Inferior parietal cortex (tissue), 1 donor: ENCODE measurements around the gene PSD2.

Experiments used
- DNase-seq: peaks from one replicate; pipeline ENCODE4 v3.0.0-alpha.2; 2016; ENCODE audit errors: extremely low spot score

The PSD2 gene

DNA sequence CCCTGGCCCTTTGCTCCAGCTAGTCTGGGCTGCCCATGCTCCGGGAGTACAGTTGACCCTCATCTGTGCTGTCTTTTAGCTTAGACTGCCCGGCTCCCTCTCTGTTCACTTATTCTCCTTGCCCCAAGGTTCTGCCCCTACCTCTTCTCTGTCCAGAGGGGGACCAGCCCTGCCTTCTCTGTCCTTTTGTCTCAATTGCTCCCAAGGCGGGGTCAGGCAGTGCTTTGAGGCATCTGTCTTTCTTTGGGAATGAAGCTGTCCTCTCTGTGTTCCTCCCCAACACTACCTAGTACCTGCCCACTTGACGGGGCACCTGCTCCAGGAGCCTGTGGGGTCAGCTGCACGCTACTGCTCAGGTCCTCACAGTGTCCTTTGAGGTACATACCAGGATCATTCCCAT, 59.3 kb downstream of the PSD2 start:
- DNase-seq = no peak

DNA sequence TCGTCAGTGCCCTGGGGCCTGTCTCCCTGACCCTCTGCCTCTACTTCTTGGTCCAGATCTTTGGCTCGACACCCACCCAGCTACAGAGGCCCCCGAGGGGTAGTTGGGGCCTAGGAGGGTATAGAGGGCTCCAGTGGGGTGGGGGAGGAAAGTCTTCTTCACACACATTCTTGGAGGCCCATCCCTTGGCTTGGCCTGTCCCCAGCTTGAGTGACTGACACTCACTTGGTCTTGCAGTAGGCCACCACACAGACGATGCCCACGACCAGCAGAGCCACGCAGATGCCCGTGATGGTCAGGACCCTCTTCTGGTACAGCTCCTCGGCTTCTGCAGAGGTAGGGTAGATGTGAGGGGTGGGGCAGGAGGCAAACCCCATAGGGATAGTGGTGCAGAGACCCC, 59.8 kb downstream of the PSD2 start:
- no peak for DNase-seq

DNA sequence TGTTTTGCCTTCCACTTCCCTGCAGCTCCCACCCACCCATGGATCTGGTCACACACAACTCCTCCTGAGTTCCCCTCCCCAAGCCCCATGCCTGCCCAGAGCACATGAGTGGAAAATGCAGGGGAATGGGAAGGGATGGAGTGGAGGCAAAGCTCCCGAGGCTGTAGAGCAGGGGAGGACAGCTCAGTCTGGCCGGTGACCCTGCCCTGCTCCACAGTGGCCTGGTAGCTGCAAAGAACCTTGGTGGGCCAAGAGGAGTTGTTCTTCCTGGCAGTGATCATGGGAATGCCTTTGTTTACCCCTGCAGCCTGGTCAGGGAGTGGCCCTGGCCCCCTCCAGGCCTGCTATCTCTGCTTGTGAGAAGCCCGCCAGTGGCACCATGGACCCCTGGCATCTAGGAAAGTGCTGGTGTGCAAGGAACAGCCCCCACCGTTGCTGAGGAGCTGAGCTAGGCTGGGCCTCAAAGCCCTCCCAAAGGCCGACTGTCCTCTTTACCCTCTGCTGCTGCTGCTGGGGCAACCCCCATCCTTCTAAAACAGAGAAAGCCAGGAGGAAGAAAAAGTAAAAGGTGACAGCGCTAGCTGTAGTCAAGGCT, 60.4 kb downstream of the PSD2 start:
- no peak for DNase-seq

DNA sequence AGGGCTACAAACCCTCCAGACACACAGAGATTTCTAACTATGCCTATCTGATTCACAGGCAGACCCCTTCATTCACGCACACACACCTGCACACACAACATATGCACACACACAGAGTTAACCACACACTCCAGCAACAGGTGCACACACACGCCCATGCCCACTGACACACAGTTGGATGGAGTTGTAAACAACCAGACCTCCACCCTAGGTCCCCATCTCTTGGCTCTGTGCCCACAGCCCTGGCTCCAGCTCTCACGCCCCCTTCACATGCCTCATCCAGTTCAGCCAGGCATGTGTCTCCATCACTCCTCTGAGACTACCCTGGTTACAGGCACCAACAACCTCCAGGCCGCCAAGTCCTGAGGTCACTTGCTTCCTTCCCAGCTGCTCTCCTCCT, 61.1 kb downstream of the PSD2 start:
- no peak for DNase-seq

GRCh38 chr5:139859013-139859412, 63.4 kb downstream of the PSD2 start:
- DNase-seq = no peak

- no peak for DNase-seq
Observed at GRCh38 chr5:139861021-139861888, 65.6 kb downstream of the PSD2 start.

- no peak for DNase-seq
Observed at GRCh38 chr5:139861889-139862207, 66.2 kb downstream of the PSD2 start.

DNA sequence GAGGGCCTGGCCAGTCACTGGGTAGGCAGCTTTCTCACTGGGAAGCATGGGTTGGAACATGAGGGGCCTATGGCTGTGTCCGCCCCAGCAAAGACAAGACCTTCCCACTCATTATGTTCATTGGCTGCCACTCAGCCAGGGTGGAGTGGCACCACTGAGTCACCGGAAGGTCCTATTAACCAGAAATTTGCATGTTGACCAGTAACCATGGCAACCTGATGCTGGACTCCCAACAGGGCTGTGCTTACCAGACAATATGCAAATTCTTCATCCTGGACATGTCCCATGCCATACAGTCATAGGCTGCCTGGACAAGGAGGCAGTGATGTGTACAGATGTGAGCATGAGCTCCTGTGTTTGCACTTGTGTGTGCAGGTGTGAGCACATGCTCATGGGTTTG, 66.7 kb downstream of the PSD2 start:
- no peak for DNase-seq

- DNase-seq = no peak
Observed at GRCh38 chr5:139862803-139863202, 67.2 kb downstream of the PSD2 start.

DNA sequence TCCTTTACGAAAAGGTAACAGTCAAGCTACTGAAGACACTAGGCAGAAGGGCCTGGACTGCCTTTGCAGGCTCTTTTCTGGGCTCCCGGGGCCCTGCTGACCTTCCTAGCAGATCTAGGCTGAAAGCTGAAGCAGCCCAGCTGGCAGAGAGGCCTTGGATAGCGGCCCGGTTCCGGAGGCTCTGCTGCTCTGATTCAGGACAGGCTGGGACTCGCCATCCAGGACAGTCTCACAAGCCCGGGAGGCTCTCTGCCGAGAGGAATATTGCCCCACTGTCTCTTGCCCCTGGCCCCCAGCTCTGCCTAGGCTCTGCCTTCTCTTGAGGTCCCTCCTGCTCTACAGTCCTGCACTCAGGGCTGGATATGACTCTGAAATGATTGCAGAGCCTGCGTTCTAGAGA, 67.8 kb downstream of the PSD2 start:
- DNase-seq = peak; percentile 49

- DNase-seq = peak; percentile 85
Observed at GRCh38 chr5:139863855-139864558, 68.4 kb downstream of the PSD2 start.

GRCh38 chr5:139864716-139865483, 69.3 kb downstream of the PSD2 start:
- DNase-seq = no peak

DNA sequence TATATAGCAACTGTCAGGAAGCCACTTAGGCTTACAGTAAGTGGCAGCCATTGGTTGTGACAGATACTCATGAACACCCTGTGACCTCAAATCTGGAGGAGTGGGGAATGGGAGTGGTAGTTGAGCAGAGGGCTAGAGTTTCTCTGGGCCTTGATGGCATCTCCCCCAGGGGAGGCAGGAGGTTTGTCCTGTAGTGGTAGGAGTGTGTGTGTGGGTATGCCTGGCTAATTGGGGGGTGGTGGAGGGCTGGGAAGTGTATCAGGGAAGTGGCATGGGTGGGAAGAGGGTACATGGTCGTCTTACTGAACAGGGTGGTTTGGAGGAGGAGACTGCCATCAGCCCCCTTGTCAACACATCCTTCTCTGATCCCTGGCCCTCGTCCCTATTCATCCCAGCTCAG, 71.5 kb downstream of the PSD2 start:
- DNase-seq = no peak

- DNase-seq = no peak
Observed at GRCh38 chr5:139867581-139867980, 72.0 kb downstream of the PSD2 start.

DNA sequence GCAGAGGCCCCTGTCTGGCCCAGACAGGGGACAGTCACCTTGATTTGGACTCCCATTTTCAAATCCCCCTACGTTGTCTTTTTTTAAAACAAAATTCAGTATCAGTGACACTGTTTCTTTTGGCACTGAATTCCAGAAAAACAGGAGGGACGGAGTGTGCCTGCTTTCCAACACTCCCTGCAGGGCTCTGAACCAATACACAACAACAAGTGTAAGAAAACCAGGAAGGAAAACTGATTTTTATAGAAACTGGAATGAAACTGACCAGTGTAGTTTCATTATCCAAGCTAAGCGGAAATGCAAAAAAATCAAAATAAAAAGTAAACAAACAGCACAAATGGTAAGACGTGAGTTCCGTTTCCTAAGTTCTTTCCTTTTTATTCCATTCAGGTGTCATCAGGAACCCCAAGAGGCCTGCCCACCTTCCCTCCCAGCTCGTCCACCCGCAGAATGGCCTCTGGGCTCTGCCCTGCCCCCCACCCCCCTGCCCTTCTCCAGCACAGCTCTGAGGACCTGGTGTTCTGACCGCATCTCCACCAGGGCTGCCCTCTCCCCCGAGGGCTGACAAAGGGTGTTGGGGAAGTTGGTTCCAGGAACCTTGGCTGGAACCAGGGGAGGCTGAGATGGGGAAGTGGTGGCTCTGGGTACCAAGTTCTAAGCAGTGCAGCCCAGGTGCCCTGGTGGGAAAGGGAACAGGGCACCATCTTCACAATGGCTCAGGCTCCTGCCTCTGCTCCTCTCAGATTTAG, 73.6 kb downstream of the PSD2 start:
- no peak for DNase-seq

GRCh38 chr5:139870677-139871076, 75.1 kb downstream of the PSD2 start:
- DNase-seq = no peak

- no peak for DNase-seq
Observed at GRCh38 chr5:139871614-139872013, 76.0 kb downstream of the PSD2 start.

GRCh38 chr5:139872052-139872766, 76.6 kb downstream of the PSD2 start:
- DNase-seq = no peak

GRCh38 chr5:139872851-139873794, 77.5 kb downstream of the PSD2 start:
- no peak for DNase-seq

DNA sequence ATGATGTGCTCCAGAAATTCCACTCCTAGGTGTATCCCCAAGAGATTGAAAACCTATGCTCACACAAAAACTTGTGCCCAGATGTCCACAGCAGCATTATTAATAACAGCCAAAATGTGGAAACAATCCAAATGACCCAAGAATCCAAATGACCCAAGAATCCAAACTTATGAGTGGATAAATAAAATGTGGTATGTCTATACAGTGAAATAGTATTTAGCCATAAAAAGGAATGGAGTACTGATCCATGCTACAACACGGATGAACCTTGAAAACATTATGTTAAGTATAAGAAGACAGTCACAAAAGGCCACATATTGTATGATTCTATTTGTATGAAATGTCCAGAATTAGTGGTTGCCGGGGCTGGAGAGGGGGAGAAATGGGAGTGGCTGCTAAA, 80.3 kb downstream of the PSD2 start:
- DNase-seq = no peak
